Neural cell (in vitro differentiated cells): ENCODE results near the gene RHAG. TPM values are rescaled to one million over a fixed set of nuclear protein-coding genes. Genes with fewer than 3 reads are reported as not detected.

Source experiments
- H2AFZ ChIP-seq: fragments of 200-600, 300-800 bp; sonication (generic), shearing (Covaris generic); 2 replicates; pipeline ENCODE4 v1.6.0; 2014; ENCODE audit warnings: low read depth, mild to moderate bottlenecking, antibody characterized with exemption, low read length, moderate library complexity
- H3F3A ChIP-seq: fragments of 200-600 bp; shearing (Covaris generic); 2 replicates; pipeline ENCODE4 v1.6.1; 2016; ENCODE audit warnings: mild to moderate bottlenecking, moderate library complexity, mixed read lengths, antibody characterized with exemption, low read length; ENCODE audit not compliant: insufficient read depth, poor library complexity, severe bottlenecking
- H3K27ac ChIP-seq: fragments of 200-600, 300-800 bp; sonication (generic), shearing (Covaris generic); 2 replicates; pipeline ENCODE4 v1.5.1; 2014; ENCODE audit warnings: mild to moderate bottlenecking, low read length, moderate library complexity
- H3K27me3 ChIP-seq: fragments of 300-800, 200-600 bp; sonication (generic), shearing (Covaris generic); 2 replicates; pipeline ENCODE4 v1.6.0; 2014; ENCODE audit warnings: mild to moderate bottlenecking, low read depth, low read length, moderate library complexity; ENCODE audit not compliant: insufficient read depth
- H3K36me3 ChIP-seq: fragments of 300-800, 200-600 bp; sonication (generic), shearing (Covaris generic); 2 replicates; pipeline ENCODE4 v1.5.1; 2014; ENCODE audit warnings: mild to moderate bottlenecking, antibody characterized with exemption, low read length, moderate library complexity; ENCODE audit not compliant: insufficient read depth
- H3K4me2 ChIP-seq: fragments of 300-800, 200-600 bp; sonication (generic), shearing (Covaris generic); 2 replicates; pipeline ENCODE4 v1.6.0; 2014; ENCODE audit warnings: mild to moderate bottlenecking, low read length
- H3K4me3 ChIP-seq: fragments of 300-800, 200-600 bp; sonication (generic), shearing (Covaris generic); 2 replicates; pipeline ENCODE4 v1.5.1; 2014; ENCODE audit warnings: mild to moderate bottlenecking, low read length, moderate library complexity
- H3K79me2 ChIP-seq: fragments of 200-600 bp; shearing (Covaris generic); replicated peaks from 2 replicates; pipeline ENCODE4 v1.6.0; 2014; ENCODE audit warnings: mild to moderate bottlenecking, low read length, moderate library complexity; ENCODE audit not compliant: insufficient read depth
- H3K9ac ChIP-seq: fragments of 300-800, 200-600 bp; sonication (generic), shearing (Covaris generic); 2 replicates; pipeline ENCODE4 v1.6.1; 2016; ENCODE audit warnings: mild to moderate bottlenecking, low read length, mixed read lengths
- H3K9me2 ChIP-seq: fragments of 200-600 bp; shearing (Covaris generic); 2 replicates; pipeline ENCODE4 v1.6.1; 2016; ENCODE audit warnings: mild to moderate bottlenecking, low read length, mixed read lengths; ENCODE audit not compliant: insufficient read depth
- H3K9me3 ChIP-seq: fragments of 200-600, 300-800 bp; sonication (generic), shearing (Covaris generic); 2 replicates; pipeline ENCODE4 v1.6.1; 2016; ENCODE audit warnings: mild to moderate bottlenecking, mixed run types, low read length, moderate library complexity, mixed read lengths
- H4K20me1 ChIP-seq: fragments of 200-600 bp; shearing (Covaris generic); 2 replicates; pipeline ENCODE4 v1.6.1; 2016; ENCODE audit warnings: mild to moderate bottlenecking, mixed run types; ENCODE audit not compliant: insufficient read depth
- EP300 ChIP-seq: fragments of 450-650 bp; conservative IDR thresholded peaks from 2 replicates; pipeline ENCODE4 v1.6.1; 2014; ENCODE audit warnings: antibody characterized with exemption, mild to moderate bottlenecking, moderate library complexity; ENCODE audit not compliant: poor library complexity, severe bottlenecking
- EZH2 ChIP-seq: fragments of 200-600, 300-800 bp; shearing (Covaris generic), sonication (generic); IDR thresholded peaks from 2 replicates; pipeline ENCODE4 v1.6.1; 2014; ENCODE audit warnings: antibody characterized with exemption, low read length, borderline replicate concordance, mild to moderate bottlenecking; ENCODE audit not compliant: insufficient read depth, poor library complexity, severe bottlenecking
- MXI1 ChIP-seq: fragments of 450-650 bp; conservative IDR thresholded peaks from 2 replicates; pipeline ENCODE4 v1.6.1; 2014; ENCODE audit warnings: antibody characterized with exemption, mild to moderate bottlenecking; ENCODE audit not compliant: poor library complexity, severe bottlenecking
- POLR2AphosphoS5 ChIP-seq: IDR thresholded peaks from 2 replicates; pipeline ENCODE4 v1.6.1; 2012
- RAD21 ChIP-seq: fragments of 450-650 bp; conservative IDR thresholded peaks from 2 replicates; pipeline ENCODE4 v1.6.1; 2014; ENCODE audit warnings: antibody characterized with exemption, mild to moderate bottlenecking, moderate library complexity
- REST ChIP-seq: IDR thresholded peaks from 2 replicates; pipeline ENCODE4 v1.6.1; 2012; ENCODE audit warnings: borderline replicate concordance
- SMC3 ChIP-seq: fragments of 450-650 bp; conservative IDR thresholded peaks from 2 replicates; pipeline ENCODE4 v1.6.1; 2014; ENCODE audit warnings: antibody characterized with exemption, mild to moderate bottlenecking, moderate library complexity; ENCODE audit not compliant: poor library complexity
- TAF1 ChIP-seq: IDR thresholded peaks from 2 replicates; pipeline ENCODE4 v1.6.1; 2012; ENCODE audit warnings: low read depth
- polyA plus RNA-seq: library from polyadenylated mRNA; depleted of rRNA; stranded (reverse); fragments of >200 nt; gene quantifications from 2 replicates; pipeline ENCODE4 v1.2.3, GENCODE V29; 2014
- TF ChIP-seq, protein P1 (sequence below): fragments of 450-650 bp; IDR thresholded peaks from 2 replicates; pipeline ENCODE4 v1.5.1; 2014; ENCODE audit warnings: antibody characterized with exemption, mild to moderate bottlenecking, moderate library complexity; ENCODE audit not compliant: poor library complexity, severe bottlenecking

RHAG gene
- polyA plus RNA-seq, 1 donor from 2014 or later = not detected

DNA sequence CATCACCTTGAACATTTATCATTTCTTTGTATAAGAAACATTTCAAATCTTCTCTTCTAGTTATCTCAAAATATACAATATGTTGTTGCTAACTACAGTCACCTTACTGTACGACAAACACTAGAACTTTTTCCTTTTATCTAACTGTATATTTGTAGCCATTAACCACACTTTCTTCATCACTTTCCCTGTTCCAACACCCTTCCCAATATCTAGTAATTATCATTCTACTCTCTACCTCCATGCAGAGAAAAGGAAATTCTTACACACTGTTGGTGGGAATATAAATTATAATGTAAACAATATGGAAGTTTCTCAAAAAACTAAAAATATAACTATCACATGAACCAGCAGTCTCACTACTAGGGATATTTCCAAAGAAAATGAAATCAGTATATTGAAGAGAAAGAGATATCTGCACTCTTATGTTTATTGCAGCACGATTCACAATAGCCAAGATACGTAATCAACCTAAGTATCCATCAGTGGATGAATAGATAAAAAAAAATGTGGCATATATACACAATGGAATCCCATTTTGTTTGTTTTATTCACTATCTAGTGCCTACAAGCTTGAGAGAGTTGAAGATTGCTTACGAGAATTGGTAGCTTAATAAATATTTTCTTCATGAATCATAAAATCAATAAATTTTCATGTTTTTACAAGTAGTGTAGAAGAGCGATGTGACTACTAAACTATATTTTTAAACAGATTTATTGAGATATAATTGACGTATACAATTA, 2.4 kb downstream of the RHAG start:
- H3K27me3 ChIP-seq = no peaks in the 10 kb centered on the region
- H3K79me2 ChIP-seq = no peaks in the 10 kb centered on the region
- H3K4me3 ChIP-seq = no peak overlapping the region
- H3K4me2 ChIP-seq = no peak overlapping the region
- no peaks in the 10 kb centered on the region for H3F3A ChIP-seq
- H4K20me1 ChIP-seq = no peaks in the 10 kb centered on the region
- TF ChIP-seq POLR2AphosphoS5 (no peak), EP300 (no peak), REST (no peak), MXI1 (no peak), RAD21 (no peak), EZH2 (no peak), TAF1 (no peak), SMC3 (no peak)
- TF ChIP-seq, protein P1, sequence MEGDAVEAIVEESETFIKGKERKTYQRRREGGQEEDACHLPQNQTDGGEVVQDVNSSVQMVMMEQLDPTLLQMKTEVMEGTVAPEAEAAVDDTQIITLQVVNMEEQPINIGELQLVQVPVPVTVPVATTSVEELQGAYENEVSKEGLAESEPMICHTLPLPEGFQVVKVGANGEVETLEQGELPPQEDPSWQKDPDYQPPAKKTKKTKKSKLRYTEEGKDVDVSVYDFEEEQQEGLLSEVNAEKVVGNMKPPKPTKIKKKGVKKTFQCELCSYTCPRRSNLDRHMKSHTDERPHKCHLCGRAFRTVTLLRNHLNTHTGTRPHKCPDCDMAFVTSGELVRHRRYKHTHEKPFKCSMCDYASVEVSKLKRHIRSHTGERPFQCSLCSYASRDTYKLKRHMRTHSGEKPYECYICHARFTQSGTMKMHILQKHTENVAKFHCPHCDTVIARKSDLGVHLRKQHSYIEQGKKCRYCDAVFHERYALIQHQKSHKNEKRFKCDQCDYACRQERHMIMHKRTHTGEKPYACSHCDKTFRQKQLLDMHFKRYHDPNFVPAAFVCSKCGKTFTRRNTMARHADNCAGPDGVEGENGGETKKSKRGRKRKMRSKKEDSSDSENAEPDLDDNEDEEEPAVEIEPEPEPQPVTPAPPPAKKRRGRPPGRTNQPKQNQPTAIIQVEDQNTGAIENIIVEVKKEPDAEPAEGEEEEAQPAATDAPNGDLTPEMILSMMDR = no peak
- H2AFZ ChIP-seq = no peak overlapping the region
- H3K9me2 ChIP-seq = no peaks in the 10 kb centered on the region
- H3K9me3 ChIP-seq = no peaks in the 10 kb centered on the region
- H3K27ac ChIP-seq = no peak overlapping the region
- no peak overlapping the region for H3K9ac ChIP-seq
- no peaks in the 10 kb centered on the region for H3K36me3 ChIP-seq

DNA sequence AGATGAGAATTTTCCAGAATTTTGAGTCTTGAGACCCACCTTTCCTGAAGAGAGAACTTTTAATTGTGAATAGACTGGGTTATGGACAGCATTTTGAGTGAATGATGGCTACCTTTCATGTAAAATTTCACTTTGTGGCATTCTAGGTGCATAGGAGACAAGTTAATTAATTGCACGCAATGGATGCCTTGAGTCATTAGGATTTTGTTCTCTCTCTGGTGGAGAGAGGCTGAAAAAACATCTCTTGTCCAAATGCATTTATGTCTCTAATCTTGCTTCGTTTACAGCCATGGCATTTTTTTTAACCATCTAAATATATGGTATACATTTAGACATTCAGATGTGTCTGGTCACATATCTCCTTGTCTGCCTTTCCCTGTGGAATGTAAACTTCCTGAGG, 3.1 kb downstream of the RHAG start:
- Histone ChIP-seq H3K27ac (no peak overlapping the region), H3K79me2 (no peaks in the 10 kb centered on the region), H3K9ac (no peak overlapping the region), H3K9me2 (no peaks in the 10 kb centered on the region), H3F3A (no peaks in the 10 kb centered on the region), H3K4me3 (no peak overlapping the region), H2AFZ (no peak overlapping the region), H3K9me3 (no peaks in the 10 kb centered on the region), H3K36me3 (no peaks in the 10 kb centered on the region), H4K20me1 (no peaks in the 10 kb centered on the region), H3K27me3 (no peaks in the 10 kb centered on the region), H3K4me2 (no peak overlapping the region)
- TF ChIP-seq MXI1 (no peak), SMC3 (no peak), POLR2AphosphoS5 (no peak), TAF1 (no peak)
